GM19351 (cell line): ENCODE measurements around the gene UROS.

Experiments used
- ATAC-seq: cut with Tn5 transposase; IDR thresholded peaks from one replicate; pipeline ENCODE4 v1.9.1; 2021; ENCODE audit warnings: mild to moderate bottlenecking, moderate library complexity; ENCODE audit not compliant: unreplicated experiment

The UROS gene

GRCh38 chr10:125769175-125769574 is 53.9 kb downstream of the UROS start:
- ATAC-seq: no peak

- ATAC-seq: no peak
These were observed 54.7 kb downstream of the UROS start for GRCh38 chr10:125768219-125768855.

GRCh38 chr10:125766511-125766910 is 56.5 kb downstream of the UROS start:
- no peak for ATAC-seq

DNA sequence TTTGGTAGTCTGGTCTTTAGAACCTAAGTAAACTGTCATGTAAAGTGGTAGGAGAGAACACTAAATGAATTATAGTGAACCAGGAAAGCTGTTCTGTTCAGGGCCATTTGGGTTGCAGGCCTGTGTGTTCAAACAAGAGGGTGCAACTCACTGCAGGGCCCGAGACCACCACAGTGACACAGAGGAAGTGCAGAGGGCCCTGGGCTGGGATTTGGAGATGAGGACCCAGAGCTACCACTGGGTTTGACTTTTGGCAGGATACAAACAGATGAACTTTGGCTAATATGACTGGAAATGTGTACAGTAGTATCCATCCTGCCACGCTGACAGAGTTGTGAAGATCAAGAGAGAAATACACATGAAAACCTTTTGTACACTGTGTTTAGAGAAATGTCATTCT is 57.2 kb downstream of the UROS start:
- no peak for ATAC-seq

GRCh38 chr10:125762692-125763648 is 60.1 kb downstream of the UROS start:
- ATAC-seq: no peak

GRCh38 chr10:125761961-125762360 is 61.1 kb downstream of the UROS start:
- ATAC-seq: no peak

- ATAC-seq: no peak
These were observed 65.3 kb downstream of the UROS start for GRCh38 chr10:125757742-125758141.

- ATAC-seq: no peak
These were observed 66.1 kb downstream of the UROS start for GRCh38 chr10:125756853-125757487.

DNA sequence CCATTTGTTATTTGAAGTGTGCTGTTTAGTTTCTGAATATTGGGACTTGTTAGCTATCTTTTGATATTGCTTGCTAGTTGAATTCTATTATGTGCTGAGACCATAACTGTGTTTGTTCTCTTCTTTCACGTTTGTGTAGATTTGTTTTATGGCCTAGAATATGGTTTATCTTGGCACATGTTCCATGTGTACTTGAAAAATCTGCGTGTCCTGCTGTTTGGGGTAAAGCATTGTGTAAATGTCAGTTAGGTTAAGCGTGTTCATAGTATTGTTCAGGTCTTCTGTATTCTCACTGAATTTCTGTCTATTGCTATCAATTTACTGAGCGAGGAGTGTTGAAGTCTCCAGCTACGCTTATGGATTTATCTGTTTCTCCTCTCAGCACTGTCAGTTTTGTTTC is 66.9 kb downstream of the UROS start:
- no peak for ATAC-seq

DNA sequence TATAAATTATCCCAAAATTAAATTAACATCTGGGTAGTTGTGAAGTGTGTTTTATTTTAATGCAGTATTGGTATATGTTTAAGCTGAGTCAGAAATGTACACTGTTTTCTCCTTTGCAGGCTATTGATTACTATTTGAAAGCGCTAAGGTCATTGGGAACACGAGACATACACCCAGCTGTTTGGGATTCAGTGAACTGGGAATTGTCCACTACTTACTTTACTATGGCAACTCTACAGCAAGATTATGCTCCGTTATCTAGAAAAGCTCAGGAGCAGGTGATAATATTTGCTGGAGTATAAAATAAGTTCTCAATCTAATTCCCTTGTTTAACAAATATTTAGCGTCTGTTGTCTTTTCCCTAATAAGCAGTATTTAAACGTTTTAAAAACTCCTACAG is 75.6 kb downstream of the UROS start:
- no peak for ATAC-seq

DNA sequence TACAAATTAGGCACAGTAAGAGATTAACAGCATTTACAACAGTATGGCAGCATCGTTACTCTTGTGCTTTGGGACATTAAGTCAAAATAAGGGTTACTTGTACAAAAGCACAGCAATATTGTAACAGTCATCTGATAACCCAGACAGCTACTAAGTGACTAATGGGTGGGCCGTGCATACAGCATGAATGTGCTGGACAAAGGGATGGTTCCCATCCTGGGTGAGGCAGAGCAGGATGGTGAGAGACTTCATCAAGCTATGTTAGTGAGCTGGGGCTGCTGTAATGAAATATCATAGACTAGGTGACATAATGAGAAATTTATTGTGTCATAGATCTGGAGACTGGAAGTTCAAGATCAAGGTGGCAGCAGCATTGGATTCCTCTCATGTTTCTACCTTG is 78.1 kb downstream of the UROS start:
- ATAC-seq: no peak

DNA sequence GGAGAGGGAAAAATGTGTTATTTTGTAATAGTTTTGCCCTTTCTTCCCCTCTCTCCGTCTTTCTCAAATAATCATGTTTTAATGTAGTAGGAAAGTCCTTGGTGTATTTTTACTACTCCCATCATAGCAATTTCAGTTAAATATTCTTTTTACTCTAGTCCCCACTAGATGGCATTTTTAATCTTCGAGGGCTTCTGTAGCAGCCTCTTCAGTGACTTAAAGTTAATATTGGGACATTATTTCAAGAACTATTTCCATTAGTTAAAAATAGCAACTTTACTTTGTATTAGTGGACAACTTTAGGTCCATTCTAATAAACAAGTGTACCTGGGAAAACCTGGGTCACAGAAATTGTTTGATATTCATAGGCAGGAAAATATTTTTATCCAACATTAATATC is 80.6 kb downstream of the UROS start:
- no peak for ATAC-seq

- ATAC-seq: no peak
These were observed 82.9 kb downstream of the UROS start for GRCh38 chr10:125739994-125740679.
